Measurements from ENCODE around the gene PRKCE.
A peak's percentile ranks its signal among the peaks of the same experiment; 100 is the strongest.

The PRKCE gene

GRCh38 chr2:45651415-45652089 lies at the start of gene PRKCE:
Gene PRKCE, plus strand, starts transcription at chr2:45651675.
- Histone ChIP-seq H3K9ac (ENCODE audit: low read length) (no peak within 1 kb of the TSS), H3K36me3 (ENCODE audit: control insufficient read depth, low read depth, low read length) (no peaks in the 10 kb centered on the region), H3K27ac (ENCODE audit: low read length) (no peak within 1 kb of the TSS), H3K4me1 (ENCODE audit: control insufficient read depth, low read depth, low read length) (peaks cover 4% of the 10 kb centered on the region), H3K4me3 (ENCODE audit: low read length) (peak within 1 kb of the TSS; percentile 73), H3K27me3 (ENCODE audit: control insufficient read depth, insufficient read depth, low read length) (peaks cover 75% of the 10 kb centered on the region), H3K9me3 (ENCODE audit: control insufficient read depth, low read depth, low read length) (no peaks in the 10 kb centered on the region)

DNA sequence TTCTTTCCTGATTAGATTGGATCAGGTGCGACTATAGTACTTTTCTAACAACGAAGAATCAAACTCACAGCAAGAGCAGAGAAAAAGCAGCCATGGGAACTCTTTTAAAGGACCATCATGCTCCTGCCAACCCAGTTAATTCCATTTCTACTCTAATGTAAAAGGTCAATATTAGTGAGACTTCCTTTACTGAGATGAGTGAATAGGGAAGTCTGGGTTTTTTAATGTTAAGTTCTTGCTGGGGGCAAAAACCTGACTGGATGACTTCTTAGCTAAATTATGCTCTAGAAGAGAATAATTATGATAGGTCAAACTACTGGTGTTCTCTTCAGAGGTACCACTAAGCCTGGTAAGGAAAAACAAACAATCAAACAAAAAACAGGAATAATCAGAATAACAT lies 48.9 kb upstream of the PRKCE start:
- H3K9me3 ChIP-seq (ENCODE audit: control insufficient read depth, low read depth, low read length), result no peaks in the 10 kb centered on the region
- peaks cover 52% of the 10 kb centered on the region for H3K36me3 ChIP-seq (ENCODE audit: control insufficient read depth, low read depth, low read length)
- H3K4me3 ChIP-seq (ENCODE audit: low read length), result no peak overlapping the region
- H3K9ac ChIP-seq (ENCODE audit: low read length), result no peak overlapping the region
- H3K27ac ChIP-seq (ENCODE audit: low read length), result no peak overlapping the region
- H3K27me3 ChIP-seq (ENCODE audit: control insufficient read depth, insufficient read depth, low read length), result no peaks in the 10 kb centered on the region
- H3K4me1 ChIP-seq (ENCODE audit: control insufficient read depth, low read depth, low read length), result no peaks in the 10 kb centered on the region

- H3K9ac ChIP-seq (ENCODE audit: low read length), result no peak overlapping the region
- H3K9me3 ChIP-seq (ENCODE audit: control insufficient read depth, low read depth, low read length), result no peaks in the 10 kb centered on the region
- H3K36me3 ChIP-seq (ENCODE audit: control insufficient read depth, low read depth, low read length), result peaks cover 29% of the 10 kb centered on the region
- H3K27me3 ChIP-seq (ENCODE audit: control insufficient read depth, insufficient read depth, low read length), result no peaks in the 10 kb centered on the region
- H3K27ac ChIP-seq (ENCODE audit: low read length), result no peak overlapping the region
- peaks cover 4% of the 10 kb centered on the region for H3K4me1 ChIP-seq (ENCODE audit: control insufficient read depth, low read depth, low read length)
- H3K4me3 ChIP-seq (ENCODE audit: low read length), result no peak overlapping the region
Measured at GRCh38 chr2:45605116-45605515, 46.4 kb upstream of the PRKCE start.

DNA sequence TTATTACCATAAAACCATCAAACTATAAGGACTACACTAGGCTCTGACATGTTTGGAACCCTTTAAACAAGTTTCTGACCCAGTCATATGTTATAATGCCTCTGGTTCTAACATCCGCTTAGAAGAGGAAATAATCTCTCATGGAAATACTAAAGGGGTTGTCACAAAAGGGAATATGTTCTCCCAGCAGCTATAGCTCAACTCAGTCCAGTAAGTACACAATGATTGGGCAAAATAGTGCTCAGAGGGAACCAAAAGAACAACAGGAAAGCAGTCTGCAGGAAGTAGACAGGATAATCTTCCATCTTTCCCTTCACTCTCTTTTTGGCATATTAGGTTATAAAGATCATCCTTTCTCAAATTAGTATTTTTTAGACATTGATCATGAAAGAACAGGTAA lies 44.7 kb upstream of the PRKCE start:
- Histone ChIP-seq H3K9me3 (ENCODE audit: control insufficient read depth, low read depth, low read length) (no peaks in the 10 kb centered on the region), H3K4me3 (ENCODE audit: low read length) (no peak overlapping the region), H3K4me1 (ENCODE audit: control insufficient read depth, low read depth, low read length) (peaks cover 10% of the 10 kb centered on the region), H3K27ac (ENCODE audit: low read length) (no peak overlapping the region), H3K36me3 (ENCODE audit: control insufficient read depth, low read depth, low read length) (peaks cover 15% of the 10 kb centered on the region), H3K27me3 (ENCODE audit: control insufficient read depth, insufficient read depth, low read length) (no peaks in the 10 kb centered on the region), H3K9ac (ENCODE audit: low read length) (no peak overlapping the region)

DNA sequence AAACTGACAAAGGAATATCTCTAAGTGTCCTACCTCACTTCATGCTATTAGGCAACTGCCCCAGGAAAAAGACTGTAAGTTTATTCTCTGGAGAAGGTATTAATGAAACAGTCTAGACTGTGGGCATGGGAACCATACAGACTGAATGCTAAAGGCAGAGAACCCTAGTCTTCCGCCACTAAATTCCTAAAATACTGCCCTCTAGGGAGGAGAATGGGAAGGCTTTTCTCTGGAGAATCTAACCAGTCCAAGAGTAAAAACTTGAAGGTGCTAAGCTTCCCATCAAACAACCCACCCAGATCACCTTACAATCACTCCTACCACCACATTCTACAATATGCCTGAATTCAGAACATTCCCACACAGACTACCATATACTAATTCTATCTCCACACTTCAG lies 43.8 kb upstream of the PRKCE start:
- H3K9ac ChIP-seq (ENCODE audit: low read length), result no peak overlapping the region

DNA sequence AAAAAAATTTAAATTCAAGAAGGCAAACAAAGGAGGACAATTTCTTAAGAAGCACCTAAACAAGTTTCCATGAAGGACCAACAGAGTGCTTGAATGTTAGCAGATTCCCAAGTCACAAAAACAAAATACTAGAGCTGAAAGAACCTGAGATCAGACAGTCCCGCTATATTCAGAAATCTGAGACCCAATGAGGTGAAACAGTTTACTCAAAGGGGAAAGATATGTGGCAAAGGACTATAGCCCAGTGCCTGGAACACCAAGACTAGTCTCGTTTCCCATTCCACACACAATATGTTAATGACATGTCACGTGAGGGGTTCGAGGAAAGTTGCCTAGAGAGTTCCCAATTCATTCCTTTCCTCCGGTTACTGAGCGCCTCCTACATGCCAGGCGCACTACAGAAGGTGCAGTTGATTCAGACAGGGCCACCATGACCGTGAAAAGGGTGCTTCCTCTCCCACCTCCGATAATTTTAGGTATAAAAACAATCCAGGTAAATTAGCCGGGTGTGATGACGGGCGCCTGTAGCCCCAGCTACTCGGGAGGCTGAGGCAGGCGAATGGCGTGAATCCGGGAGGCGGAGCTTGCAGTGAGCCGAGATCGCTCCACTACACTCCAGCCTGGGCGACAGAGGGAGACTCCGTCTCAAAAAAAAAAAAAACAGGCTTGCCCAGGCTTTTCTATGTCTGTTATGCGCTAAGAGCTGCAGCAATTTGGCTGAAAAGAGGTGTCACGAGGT lies 41.0 kb upstream of the PRKCE start:
- Histone ChIP-seq H3K36me3 (ENCODE audit: control insufficient read depth, low read depth, low read length) (no peaks in the 10 kb centered on the region), H3K27ac (ENCODE audit: low read length) (peak overlapping the region; percentile 74), H3K4me3 (ENCODE audit: low read length) (peak overlapping the region; percentile 72), H3K9me3 (ENCODE audit: control insufficient read depth, low read depth, low read length) (no peaks in the 10 kb centered on the region), H3K4me1 (ENCODE audit: control insufficient read depth, low read depth, low read length) (peaks cover 10% of the 10 kb centered on the region), H3K9ac (ENCODE audit: low read length) (peak overlapping the region; percentile 73), H3K27me3 (ENCODE audit: control insufficient read depth, insufficient read depth, low read length) (no peaks in the 10 kb centered on the region)

More for the DNA sequence above, 43.8 kb upstream of the PRKCE start:
- Histone ChIP-seq H3K36me3 (ENCODE audit: control insufficient read depth, low read depth, low read length) (peaks cover 10% of the 10 kb centered on the region), H3K9me3 (ENCODE audit: control insufficient read depth, low read depth, low read length) (no peaks in the 10 kb centered on the region), H3K27ac (ENCODE audit: low read length) (no peak overlapping the region), H3K4me3 (ENCODE audit: low read length) (no peak overlapping the region), H3K4me1 (ENCODE audit: control insufficient read depth, low read depth, low read length) (peaks cover 10% of the 10 kb centered on the region), H3K27me3 (ENCODE audit: control insufficient read depth, insufficient read depth, low read length) (no peaks in the 10 kb centered on the region)

GRCh38 chr2:45611020-45611859 lies 40.2 kb upstream of the PRKCE start, which contains the start of gene SRBD1:
Gene SRBD1, minus strand, starts transcription at chr2:45611267. Its CDS starts 5,826 bp downstream, at chr2:45605441.
- peak within 1 kb of the TSS; percentile 72 for H3K4me3 ChIP-seq (ENCODE audit: low read length)
- H3K36me3 ChIP-seq (ENCODE audit: control insufficient read depth, low read depth, low read length), result no peaks in the 10 kb centered on the region
- no peaks in the 10 kb centered on the region for H3K27me3 ChIP-seq (ENCODE audit: control insufficient read depth, insufficient read depth, low read length)
- peak within 1 kb of the TSS; percentile 74 for H3K27ac ChIP-seq (ENCODE audit: low read length)
- H3K4me1 ChIP-seq (ENCODE audit: control insufficient read depth, low read depth, low read length), result peaks cover 10% of the 10 kb centered on the region
- no peaks in the 10 kb centered on the region for H3K9me3 ChIP-seq (ENCODE audit: control insufficient read depth, low read depth, low read length)
- peak within 1 kb of the TSS; percentile 73 for H3K9ac ChIP-seq (ENCODE audit: low read length)

GRCh38 chr2:45612285-45612684 lies 39.2 kb upstream of the PRKCE start:
- Histone ChIP-seq H3K27me3 (ENCODE audit: control insufficient read depth, insufficient read depth, low read length) (no peaks in the 10 kb centered on the region), H3K9me3 (ENCODE audit: control insufficient read depth, low read depth, low read length) (no peaks in the 10 kb centered on the region), H3K27ac (ENCODE audit: low read length) (no peak overlapping the region), H3K4me3 (ENCODE audit: low read length) (no peak overlapping the region), H3K36me3 (ENCODE audit: control insufficient read depth, low read depth, low read length) (no peaks in the 10 kb centered on the region), H3K9ac (ENCODE audit: low read length) (no peak overlapping the region), H3K4me1 (ENCODE audit: control insufficient read depth, low read depth, low read length) (peaks cover 10% of the 10 kb centered on the region)

DNA sequence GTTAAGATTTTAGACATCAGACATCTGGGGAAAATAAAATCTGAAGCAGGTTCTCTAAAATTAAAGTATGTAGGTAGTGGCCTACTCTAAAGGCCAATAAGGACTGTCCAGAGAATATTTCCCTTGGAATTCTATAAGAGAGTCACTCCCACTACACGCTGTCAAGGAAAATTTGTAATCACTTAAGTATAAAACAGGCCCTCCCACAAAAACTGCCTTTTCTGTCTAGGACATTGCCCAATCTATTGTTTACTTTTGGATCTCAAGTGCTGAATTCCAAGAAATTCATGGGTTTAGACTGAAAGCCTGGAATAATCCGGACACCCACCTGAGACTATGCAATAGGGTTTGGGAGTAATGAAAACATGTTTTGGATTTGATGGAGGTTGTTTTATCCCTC lies 38.7 kb upstream of the PRKCE start:
- H3K4me3 ChIP-seq (ENCODE audit: low read length), result no peak overlapping the region
- no peak overlapping the region for H3K27ac ChIP-seq (ENCODE audit: low read length)
- peaks cover 10% of the 10 kb centered on the region for H3K4me1 ChIP-seq (ENCODE audit: control insufficient read depth, low read depth, low read length)
- no peaks in the 10 kb centered on the region for H3K9me3 ChIP-seq (ENCODE audit: control insufficient read depth, low read depth, low read length)
- H3K27me3 ChIP-seq (ENCODE audit: control insufficient read depth, insufficient read depth, low read length), result no peaks in the 10 kb centered on the region
- H3K9ac ChIP-seq (ENCODE audit: low read length), result no peak overlapping the region
- H3K36me3 ChIP-seq (ENCODE audit: control insufficient read depth, low read depth, low read length), result no peaks in the 10 kb centered on the region

GRCh38 chr2:45614330-45614729 lies 37.1 kb upstream of the PRKCE start:
- Histone ChIP-seq H3K27me3 (ENCODE audit: control insufficient read depth, insufficient read depth, low read length) (no peaks in the 10 kb centered on the region), H3K27ac (ENCODE audit: low read length) (no peak overlapping the region), H3K4me3 (ENCODE audit: low read length) (no peak overlapping the region), H3K9ac (ENCODE audit: low read length) (no peak overlapping the region), H3K9me3 (ENCODE audit: control insufficient read depth, low read depth, low read length) (no peaks in the 10 kb centered on the region), H3K4me1 (ENCODE audit: control insufficient read depth, low read depth, low read length) (peaks cover 10% of the 10 kb centered on the region), H3K36me3 (ENCODE audit: control insufficient read depth, low read depth, low read length) (no peaks in the 10 kb centered on the region)

DNA sequence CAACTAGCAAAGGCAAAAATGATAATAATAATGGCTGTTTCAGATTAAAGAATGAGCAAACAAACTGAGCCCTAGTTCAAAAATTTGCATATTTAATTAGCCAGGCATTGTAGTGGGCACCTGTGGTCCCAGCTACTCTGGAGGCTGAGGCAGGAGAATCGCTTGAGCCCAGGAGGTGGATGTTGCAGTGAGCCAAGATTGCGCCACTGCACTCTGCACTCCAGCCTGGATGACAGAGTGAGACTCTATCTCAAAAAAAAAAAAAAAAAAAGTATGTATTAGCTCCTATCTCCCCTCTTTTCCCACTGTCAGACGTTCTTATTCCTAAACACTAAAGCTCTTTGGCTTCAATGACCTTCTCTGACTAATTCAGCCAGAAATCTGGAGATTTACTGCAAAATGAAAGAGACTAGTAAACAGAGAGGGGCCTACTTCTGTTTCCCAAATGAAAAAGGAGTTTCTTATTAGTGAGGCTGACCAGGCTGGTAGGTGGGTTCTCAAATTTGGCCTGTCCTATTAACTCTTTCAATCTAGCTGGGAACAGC lies 36.5 kb upstream of the PRKCE start:
- no peak overlapping the region for H3K9ac ChIP-seq (ENCODE audit: low read length)
- H3K36me3 ChIP-seq (ENCODE audit: control insufficient read depth, low read depth, low read length), result no peaks in the 10 kb centered on the region
- H3K9me3 ChIP-seq (ENCODE audit: control insufficient read depth, low read depth, low read length), result no peaks in the 10 kb centered on the region
- no peak overlapping the region for H3K27ac ChIP-seq (ENCODE audit: low read length)
- no peaks in the 10 kb centered on the region for H3K27me3 ChIP-seq (ENCODE audit: control insufficient read depth, insufficient read depth, low read length)
- peaks cover 8% of the 10 kb centered on the region for H3K4me1 ChIP-seq (ENCODE audit: control insufficient read depth, low read depth, low read length)
- no peak overlapping the region for H3K4me3 ChIP-seq (ENCODE audit: low read length)

All from iPS-18a (cell line).